ENCODE data around the gene A1BG.

GRCh38 chr19:58311345-58311865, 41.9 kb downstream of the A1BG start:
- TF ChIP-seq ZNF672 (CRISPR knock-in tag; IDR thresholded peaks at IDR 0.05) = no peak
- TF ChIP-seq ZFP90 (CRISPR knock-in tag; IDR thresholded peaks at IDR 0.05; ENCODE audit: borderline replicate concordance) = no peak
- no peak for TF ChIP-seq EZH2 (conservative IDR thresholded peaks at IDR 0.05; ENCODE audit: low read depth, low read length)
- TF ChIP-seq CTCF (CRISPR knock-in tag; IDR thresholded peaks at IDR 0.05) = no peak
- no peak for TF ChIP-seq ZC3H4 (CRISPR knock-in tag; IDR thresholded peaks at IDR 0.05; ENCODE audit: borderline replicate concordance)
- TF ChIP-seq THAP7 (CRISPR knock-in tag; IDR thresholded peaks at IDR 0.05) = no peak
- no peak for TF ChIP-seq ATF3 (CRISPR knock-in tag; IDR thresholded peaks at IDR 0.05)
- no peak for TF ChIP-seq NFIC (IDR thresholded peaks at IDR 0.05; ENCODE audit: low read length)
- no peak for TF ChIP-seq NCOR1 (IDR thresholded peaks at IDR 0.05; ENCODE audit: borderline replicate concordance, low read length)
- no peak for TF ChIP-seq JUN (CRISPR knock-in tag; IDR thresholded peaks at IDR 0.05)
- TF ChIP-seq IKZF1 (IDR thresholded peaks at IDR 0.05) = no peak
- no peak for TF ChIP-seq GATAD2A (CRISPR knock-in tag; IDR thresholded peaks at IDR 0.05)
- TF ChIP-seq ELK4 (CRISPR knock-in tag; IDR thresholded peaks at IDR 0.05; ENCODE audit: borderline replicate concordance) = no peak
